T-cell (primary cell): ENCODE data around the gene APBB1IP. TPM values are rescaled to one million over a fixed set of nuclear protein-coding genes. Genes with fewer than 3 reads are reported as not detected.

Experiments
- ATAC-seq, 4 experiments: fragments of 200-7000 bp in 3 of 4; fragments of 150-1000 bp in 1 of 4; cut with Tn5 transposase; replicated peaks in 1 of 4; 1 replicate in 3 of 4; 2 replicates in 1 of 4; pipeline ENCODE4 v1.10.0; 2021; ENCODE audit warnings: moderate library complexity in 3 of 4, mild to moderate bottlenecking in 2 of 4, moderate number of reproducible peaks in 1 of 4
- CTCF ChIA-PET, 2 donors: fragments of 300-600 bp; sonication (Branson Sonifier 250); formaldehyde crosslinking; loops; one replicate each; lab custom pipeline; 2022; ENCODE audit warnings: antibody characterized with exemption in 2 of 2; lab: Charles Lee
- POLR2A ChIA-PET, 2 donors: fragments of 300-600 bp; sonication (Branson Sonifier 250); formaldehyde crosslinking; loops; one replicate each; lab custom pipeline; 2022; ENCODE audit warnings: antibody characterized with exemption in 2 of 2; lab: Charles Lee
- DNase-seq, 35 experiments: peaks; one replicate each; pipeline versions ENCODE4 v3.0.0 to v3.0.0-alpha.2; 2013 to 2023
- H3K27ac ChIP-seq: one replicate; pipeline ENCODE4 v1.5.1; 2013; ENCODE audit warnings: low read length
- H3K27me3 ChIP-seq, 2 experiments: replicated peaks in 1 of 2; 1 replicate in 1 of 2; 2 replicates in 1 of 2; pipeline versions ENCODE4 v1.6.1 to v1.7.0; 2013; ENCODE audit warnings: low read length in 1 of 2, mixed read lengths in 1 of 2; ENCODE audit not compliant: control insufficient read depth in 2 of 2, insufficient read depth in 2 of 2; ENCODE audit errors: extremely low read depth in 1 of 2
- H3K36me3 ChIP-seq, 2 donors: 1 replicate in 1 of 2; 2 replicates in 1 of 2; pipeline versions ENCODE4 v1.6.1 to v1.7.0; 2013; ENCODE audit warnings: low read length in 1 of 2; ENCODE audit not compliant: control insufficient read depth in 2 of 2, insufficient read depth in 1 of 2; ENCODE audit errors: extremely low read depth in 1 of 2
- H3K4me1 ChIP-seq, 2 experiments: 1 replicate in 1 of 2; 2 replicates in 1 of 2; pipeline versions ENCODE4 v1.6.1 to v1.7.0; 2013; ENCODE audit warnings: low read length in 2 of 2, mixed read lengths in 1 of 2; ENCODE audit not compliant: insufficient read depth in 2 of 2, control insufficient read depth in 1 of 2; ENCODE audit errors: extremely low read depth in 1 of 2
- H3K4me3 ChIP-seq, 2 donors: 1 replicate in 1 of 2; 2 replicates in 1 of 2; pipeline versions ENCODE4 v1.5.1 to v1.7.0; 2013; ENCODE audit warnings: mild to moderate bottlenecking in 2 of 2, low read length in 1 of 2, moderate library complexity in 1 of 2; ENCODE audit not compliant: control insufficient read depth in 1 of 2; ENCODE audit errors: extremely low read depth in 1 of 2
- H3K9me3 ChIP-seq: 2 replicates; pipeline ENCODE4 v1.7.0; 2013
- H3K27ac Mint-ChIP-seq, 2 donors: one replicate each; pipeline ENCODE4 v1.8.0; 2020 to 2021; ENCODE audit warnings: mild to moderate bottlenecking in 2 of 2, mixed read lengths in 2 of 2
- H3K27me3 Mint-ChIP-seq, 2 donors: one replicate each; pipeline ENCODE4 v1.8.0; 2021 to 2022; ENCODE audit warnings: mixed read lengths in 2 of 2
- H3K36me3 Mint-ChIP-seq: one replicate; pipeline ENCODE4 v1.8.0; 2021; ENCODE audit warnings: mixed read lengths
- H3K4me1 Mint-ChIP-seq, 3 donors: one replicate each; pipeline ENCODE4 v1.8.0; 2020 to 2022; ENCODE audit warnings: mixed read lengths in 3 of 3, mild to moderate bottlenecking in 1 of 3
- H3K4me3 Mint-ChIP-seq, 3 donors: one replicate each; pipeline ENCODE4 v1.8.0; 2020 to 2022; ENCODE audit warnings: mild to moderate bottlenecking in 3 of 3, mixed read lengths in 3 of 3, moderate library complexity in 3 of 3
- H3K9me3 Mint-ChIP-seq, 3 donors: one replicate each; pipeline ENCODE4 v1.8.0; 2020 to 2022; ENCODE audit warnings: mixed read lengths in 3 of 3
- WGBS: methylation state at CpG from one replicate; pipeline ENCODE4 v1.1.5; 2013; ENCODE audit warnings: missing lambda C conversion rate; ENCODE audit not compliant: insufficient coverage; 5-methylcytosine and 5-hydroxymethylcytosine counted together
- total RNA-seq, 35 experiments: library from RNA in 6 of 35; stranded (reverse) in 6 of 35; fragments of 120-200 nt in 1 of 35; gene quantifications; one replicate each; pipeline versions ENCODE4 v1.2.1 to v1.2.4 and lab custom pipeline; 2013 to 2026

The APBB1IP gene
- total RNA-seq, 5 donors from 2014 or later (not counting 1 experiment from before 2014, with no cell fraction given): 86.5 to 102 (median 88.4) TPM

- no peak for ATAC-seq
- H3K27ac ChIP-seq: no peak overlapping the region
- CTCF ChIA-PET: interaction anchor here in 1 of 2 donors (0.6 kb wide), 1 partner anchor 15 kb away, joined by 4 read pairs; no protein-coding TSS in a partner anchor
Measured at GRCh38 chr10:26550774-26551526, 112.8 kb downstream of the APBB1IP start.

GRCh38 chr10:26554246-26554645, 116.1 kb downstream of the APBB1IP start:
- Mint-ChIP-seq H3K36me3 (peaks cover 64% of the 10 kb centered on the region), H3K4me3 (no peak overlapping the region), H3K27me3 (no peaks in the 10 kb centered on the region), H3K9me3 (peaks cover 4 to 15% (median 12%) of the 10 kb centered on the region in 3 donors), H3K27ac (peak overlapping the region in 1 of 2 donors; percentile 79), H3K4me1 (peaks cover 13 to 22% (median 21%) of the 10 kb centered on the region in 3 donors)
- Histone ChIP-seq H3K36me3 (peaks cover 22 to 80% of the 10 kb centered on the region in 2 donors), H3K9me3 (peaks cover 3% of the 10 kb centered on the region), H3K27me3 (no peaks in the 10 kb centered on the region), H3K4me3 (no peak overlapping the region), H3K27ac (no peak overlapping the region), H3K4me1 (no peaks in the 10 kb centered on the region)
- POLR2A ChIA-PET: no interaction called here
- no peak for DNase-seq
- CTCF ChIA-PET: interaction anchor here (0.6 to 4.1 kb wide), 3 partner anchors 15 to 220 kb away, joined by 4 to 31 read pairs (median 5); no protein-coding TSS in a partner anchor
- ATAC-seq: no peak
- WGBS: 100% methylated on average over 3 of the region's 5 CpGs

More at GRCh38 chr10:26550774-26551526, 112.8 kb downstream of the APBB1IP start:
- no peak for DNase-seq
- Mint-ChIP-seq H3K9me3 (peaks cover 11 to 29% (median 17%) of the 10 kb centered on the region in 3 donors), H3K27ac (peak overlapping the region; percentile 40 to 77), H3K4me1 (peaks cover 14 to 29% (median 23%) of the 10 kb centered on the region in 3 donors), H3K27me3 (no peaks in the 10 kb centered on the region), H3K36me3 (peaks cover 85% of the 10 kb centered on the region), H3K4me3 (no peak overlapping the region)
- WGBS: 100% methylated on average over 2 of the region's 15 CpGs
- POLR2A ChIA-PET: interaction anchor here in 1 of 2 donors (0.6 kb wide), 1 partner anchor 23 kb away, joined by 6 read pairs; no protein-coding TSS in a partner anchor
- Histone ChIP-seq H3K27me3 (no peaks in the 10 kb centered on the region), H3K4me3 (no peak overlapping the region), H3K4me1 (no peaks in the 10 kb centered on the region), H3K9me3 (peaks cover 8% of the 10 kb centered on the region), H3K36me3 (peaks cover 18 to 75% of the 10 kb centered on the region in 2 donors)

GRCh38 chr10:26555719-26556368, 117.7 kb downstream of the APBB1IP start:
- 83% methylated on average over 7 of the region's 8 CpGs for WGBS
- H3K9me3 Mint-ChIP-seq: no peaks in the 10 kb centered on the region
- CTCF ChIA-PET: interaction anchor here (0.6 to 4.1 kb wide), 11 partner anchors 10 to 680 kb away, joined by 3 to 31 read pairs (median 5); no protein-coding TSS in a partner anchor
- H3K27me3 Mint-ChIP-seq: no peaks in the 10 kb centered on the region
- DNase-seq (peak in 1 of 35 experiments; percentile 5), ATAC-seq (no peak)
- H3K36me3 Mint-ChIP-seq: peaks cover 59% of the 10 kb centered on the region
- POLR2A ChIA-PET: no interaction called here
- Histone ChIP-seq H3K9me3 (no peaks in the 10 kb centered on the region), H3K36me3 (peaks cover 18 to 84% of the 10 kb centered on the region in 2 donors), H3K27ac (no peak overlapping the region), H3K4me3 (no peak overlapping the region), H3K27me3 (no peaks in the 10 kb centered on the region), H3K4me1 (no peaks in the 10 kb centered on the region)
- H3K4me1 Mint-ChIP-seq: peaks cover 12 to 22% (median 21%) of the 10 kb centered on the region in 3 donors
- peak overlapping the region; percentile 75 to 79 for H3K27ac Mint-ChIP-seq
- no peak overlapping the region for H3K4me3 Mint-ChIP-seq

- Mint-ChIP-seq H3K4me1 (peaks cover 12 to 22% (median 21%) of the 10 kb centered on the region in 3 donors), H3K27me3 (no peaks in the 10 kb centered on the region), H3K27ac (peak overlapping the region in 1 of 2 donors; percentile 79), H3K4me3 (no peak overlapping the region), H3K9me3 (no peaks in the 10 kb centered on the region), H3K36me3 (peaks cover 58% of the 10 kb centered on the region)
- Histone ChIP-seq H3K4me1 (no peaks in the 10 kb centered on the region), H3K4me3 (no peak overlapping the region), H3K36me3 (peaks cover 11 to 84% of the 10 kb centered on the region in 2 donors), H3K27me3 (no peaks in the 10 kb centered on the region), H3K27ac (no peak overlapping the region), H3K9me3 (no peaks in the 10 kb centered on the region)
- WGBS: 50% methylated on average over 1 of the region's 9 CpGs
- DNase-seq: peak in 26 of 35 experiments; percentile 8 to 71 (median 27)
- ATAC-seq: peak; percentile 32 to 65 (median 40)
- CTCF ChIA-PET: interaction anchor here (0.6 to 4.1 kb wide), 11 partner anchors 21 to 682 kb away, joined by 3 to 31 read pairs (median 4); no protein-coding TSS in a partner anchor
- POLR2A ChIA-PET: no interaction called here
Measured at GRCh38 chr10:26556748-26557640, 118.9 kb downstream of the APBB1IP start.

GRCh38 chr10:26557641-26558014, 119.5 kb downstream of the APBB1IP start:
- Mint-ChIP-seq H3K27me3 (no peaks in the 10 kb centered on the region), H3K27ac (peak overlapping the region in 1 of 2 donors; percentile 3), H3K4me1 (peaks cover 12 to 22% (median 21%) of the 10 kb centered on the region in 3 donors), H3K36me3 (peaks cover 58% of the 10 kb centered on the region), H3K4me3 (no peak overlapping the region), H3K9me3 (no peaks in the 10 kb centered on the region)
- WGBS: 100% methylated on average over 4 of the region's 5 CpGs
- Histone ChIP-seq H3K27me3 (no peaks in the 10 kb centered on the region), H3K4me1 (no peaks in the 10 kb centered on the region), H3K9me3 (no peaks in the 10 kb centered on the region), H3K4me3 (no peak overlapping the region), H3K27ac (no peak overlapping the region), H3K36me3 (peaks cover 11 to 84% of the 10 kb centered on the region in 2 donors)
- ChIA-PET POLR2A (no interaction called here), CTCF (interaction anchor here (0.7 to 4.1 kb wide), 4 partner anchors 222 to 682 kb away, joined by 3 to 31 read pairs (median 9); no protein-coding TSS in a partner anchor)
- no peak for ATAC-seq
- no peak for DNase-seq
